Hippocampal formation (tissue), 2 donors: ENCODE measurements around the gene TDRD7.

Experiments used
- DNase-seq, 2 donors: peaks; one replicate each; lab custom pipeline; 2025; lab: John Stamatoyannopoulos, UW

TDRD7 gene

GRCh38 chr9:97505845-97506244 is 93.9 kb downstream of the TDRD7 start:
- no peak for DNase-seq

DNA sequence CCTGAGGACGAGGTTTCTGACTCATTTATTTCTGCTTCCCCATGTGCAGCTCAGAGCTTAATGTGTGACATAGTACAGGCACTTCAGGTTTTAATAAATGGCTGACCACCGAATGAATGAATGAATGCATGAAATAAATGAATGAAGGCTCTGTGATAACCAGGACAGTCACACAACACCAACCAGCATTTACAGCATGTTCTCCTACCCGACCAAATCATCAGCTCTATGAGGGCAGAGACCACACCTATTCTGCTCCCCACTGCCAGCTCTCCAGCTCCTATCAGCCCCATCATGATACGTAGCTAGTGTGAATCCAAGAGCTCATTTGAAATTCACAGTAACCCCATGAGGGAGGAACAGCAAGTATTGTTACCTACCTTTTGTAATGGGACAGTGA is 94.4 kb downstream of the TDRD7 start:
- no peak for DNase-seq

DNA sequence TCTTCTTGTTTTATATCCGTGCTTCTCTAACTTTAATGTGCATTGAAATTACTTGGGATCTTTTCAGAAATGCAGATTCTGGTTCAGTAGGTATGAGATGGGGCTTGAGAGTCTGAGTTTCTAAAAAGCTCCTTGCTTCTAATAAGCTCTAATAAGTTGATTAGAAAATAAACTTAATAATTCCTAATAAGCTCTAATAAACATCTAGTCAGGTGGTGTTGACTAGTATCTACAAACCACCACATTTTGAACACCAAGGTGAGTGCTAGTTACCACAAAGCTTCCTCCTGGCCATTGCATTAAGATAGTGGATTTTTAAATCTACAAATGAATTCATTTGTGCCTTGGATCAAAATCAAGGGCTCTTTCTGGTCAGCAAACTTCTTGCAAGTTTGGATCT is 94.9 kb downstream of the TDRD7 start:
- DNase-seq = no peak

DNA sequence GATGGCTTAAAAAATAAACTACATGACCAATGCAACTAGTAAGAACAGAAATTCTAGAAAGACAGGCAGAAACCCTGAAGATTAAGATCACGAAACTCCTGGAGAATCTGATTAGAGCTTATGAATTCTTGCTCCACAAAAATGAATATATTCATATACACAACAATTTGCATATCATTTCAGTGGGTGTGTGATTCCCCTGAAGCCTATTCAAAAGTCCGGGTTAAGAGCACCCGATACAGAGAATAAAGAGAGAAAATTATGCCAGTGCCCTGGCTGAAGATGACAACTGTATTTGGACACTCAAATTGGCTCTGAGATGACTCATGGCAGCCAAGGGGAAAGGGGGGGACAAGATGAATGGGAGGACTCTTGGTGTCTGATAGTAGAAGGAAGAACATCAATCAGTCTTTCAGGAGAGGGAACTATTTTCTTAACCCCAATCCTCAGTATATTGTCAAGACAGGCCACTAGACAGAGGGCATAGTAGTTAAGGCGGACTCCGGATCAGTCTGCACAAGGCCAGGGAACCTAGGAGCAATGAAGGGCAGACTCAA is 95.6 kb downstream of the TDRD7 start:
- no peak for DNase-seq

GRCh38 chr9:97508852-97509251 is 97.0 kb downstream of the TDRD7 start:
- DNase-seq = no peak

- DNase-seq = no peak
These were observed 99.1 kb downstream of the TDRD7 start for GRCh38 chr9:97510797-97511654.

- DNase-seq = no peak
These were observed 99.9 kb downstream of the TDRD7 start for GRCh38 chr9:97511655-97512427.

DNA sequence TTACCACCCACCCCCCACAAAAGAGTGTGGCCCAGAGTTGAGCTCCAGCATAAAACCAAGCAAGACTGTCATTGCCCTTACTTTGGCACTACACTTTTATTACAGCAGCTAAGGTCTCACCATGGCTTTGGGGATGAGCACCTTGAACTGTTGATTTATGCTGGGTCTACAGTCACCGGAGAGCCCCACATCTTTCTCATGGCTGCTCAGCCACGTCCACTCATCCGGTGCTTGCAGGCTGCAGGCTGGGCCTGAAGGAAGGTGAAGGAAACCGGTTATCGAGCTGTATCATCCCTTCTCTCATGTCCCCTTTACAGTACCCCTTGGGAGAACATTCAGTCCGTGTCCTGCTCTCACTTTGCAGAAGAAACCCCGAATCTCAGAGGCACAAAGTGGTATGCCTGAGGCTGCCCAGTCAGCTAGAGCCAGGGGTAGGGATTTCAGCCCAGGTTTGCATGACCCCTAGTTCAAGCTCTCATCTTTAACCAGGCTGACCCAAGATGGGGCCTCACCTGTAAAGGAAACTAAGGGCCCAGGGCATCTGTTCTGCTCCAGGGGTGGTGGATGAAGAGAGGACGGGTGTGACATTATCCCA is 101.2 kb downstream of the TDRD7 start:
- DNase-seq = no peak

DNA sequence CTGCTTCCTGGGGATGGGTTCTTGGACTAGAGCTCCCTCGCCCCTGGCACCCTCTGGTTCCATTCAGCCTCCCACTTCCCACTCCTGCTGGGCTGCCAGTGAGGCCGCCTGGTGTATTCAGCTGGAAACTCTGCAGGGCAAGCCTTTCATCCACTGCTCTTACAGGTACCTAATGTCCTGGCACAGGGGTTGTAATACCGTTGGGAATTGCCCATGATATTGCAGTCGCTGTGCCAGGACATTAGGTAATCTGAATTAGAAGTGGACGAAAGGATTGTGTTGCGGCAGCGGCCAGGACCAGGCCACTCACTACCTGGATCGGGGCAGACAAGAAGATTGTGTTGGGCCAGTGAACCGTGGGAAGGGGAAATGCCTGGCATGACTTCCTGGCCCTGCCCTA is 102.6 kb downstream of the TDRD7 start:
- no peak for DNase-seq

- DNase-seq = no peak
These were observed 103.8 kb downstream of the TDRD7 start for GRCh38 chr9:97515662-97516061.

- DNase-seq = no peak
These were observed 104.2 kb downstream of the TDRD7 start for GRCh38 chr9:97516111-97516510.

- DNase-seq = no peak
These were observed 105.6 kb downstream of the TDRD7 start for GRCh38 chr9:97517331-97518089.

- no peak for DNase-seq
These were observed 106.4 kb downstream of the TDRD7 start for GRCh38 chr9:97518166-97518908.

DNA sequence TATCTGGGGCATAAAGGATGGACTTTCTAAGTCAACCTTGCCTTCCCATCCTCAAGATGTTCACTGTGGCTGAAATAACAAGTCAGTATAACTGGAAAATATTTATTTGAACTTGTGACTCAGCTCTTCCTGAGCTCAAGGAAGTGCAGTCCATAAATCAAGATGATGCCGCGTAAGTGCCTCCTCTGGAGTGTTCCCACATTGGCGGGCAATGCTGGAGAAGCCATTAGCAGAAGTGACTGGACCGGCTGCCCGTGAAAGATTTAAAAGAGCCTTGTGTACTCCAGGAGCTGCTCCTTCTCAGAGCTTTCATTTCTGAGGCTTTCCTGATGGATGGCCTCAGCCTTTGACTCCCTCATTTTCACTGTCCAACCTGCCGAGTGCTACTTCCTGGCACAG is 107.0 kb downstream of the TDRD7 start:
- DNase-seq = no peak

- DNase-seq = no peak
These were observed 107.6 kb downstream of the TDRD7 start for GRCh38 chr9:97519441-97519970.

GRCh38 chr9:97521576-97522333 is 109.9 kb downstream of the TDRD7 start:
- no peak for DNase-seq

- no peak for DNase-seq
These were observed 112.5 kb downstream of the TDRD7 start for GRCh38 chr9:97524424-97524823.

DNA sequence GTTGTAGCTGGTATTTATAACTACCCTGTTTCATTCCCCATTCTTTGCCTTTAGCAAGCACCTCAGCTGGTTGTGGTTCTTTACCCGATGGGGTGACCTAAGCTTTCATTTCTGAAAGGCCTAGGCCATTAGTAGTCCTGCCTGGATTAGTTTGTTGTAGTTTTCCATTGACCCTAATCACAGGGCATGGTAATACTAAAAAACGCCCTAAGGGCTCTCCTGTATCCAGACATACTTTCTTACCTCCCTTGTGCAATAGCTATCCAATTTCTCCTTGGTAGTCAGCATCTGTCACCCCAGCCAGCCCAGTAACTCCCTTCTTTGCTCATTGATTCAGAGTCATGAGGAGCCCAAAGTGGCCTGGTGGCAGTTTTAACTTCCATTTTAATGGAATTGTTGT is 113.6 kb downstream of the TDRD7 start:
- no peak for DNase-seq

DNA sequence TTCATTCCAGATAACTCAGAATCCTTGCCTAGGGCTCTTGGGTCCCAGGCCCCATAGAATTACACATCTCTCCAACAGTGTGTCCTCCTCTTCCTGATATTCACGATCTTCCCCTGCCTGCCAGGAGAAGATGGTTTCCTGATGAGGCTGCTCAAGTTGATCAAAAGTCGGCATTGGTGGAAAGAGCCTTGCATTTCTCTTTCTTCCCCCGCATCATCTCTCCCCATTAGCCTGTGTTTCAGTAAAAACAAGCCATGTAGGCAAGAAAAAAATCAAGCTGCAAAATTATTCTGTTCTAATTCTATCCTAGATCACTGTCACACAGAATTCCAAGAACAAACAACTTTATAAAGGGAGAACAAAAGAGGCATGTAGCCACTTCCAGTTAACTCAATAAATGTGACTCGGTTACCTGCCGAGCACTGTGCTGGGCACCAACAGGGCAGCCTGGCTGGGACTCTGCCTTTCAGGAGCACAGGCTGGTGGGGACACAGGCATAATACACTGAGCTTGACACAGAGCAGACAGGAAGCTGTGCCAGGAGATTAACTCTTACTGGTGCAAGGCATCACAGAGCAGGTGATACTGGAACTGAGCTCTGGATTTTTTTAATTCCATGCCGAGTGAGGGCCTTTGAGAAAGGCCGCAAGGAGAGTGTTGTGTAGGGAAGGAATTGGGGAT is 115.1 kb downstream of the TDRD7 start:
- DNase-seq = no peak
